KOPT-K1 (cell line): ENCODE data around the gene RRN3.
A peak's percentile ranks its signal among the peaks of the same experiment; 100 is the strongest.
"Not testable (repeated sequence)": the region's sequence is repeated elsewhere in the genome, so short reads cannot be mapped to it uniquely, and the experiment has no call there.

ENCODE experiments used
- H3K27ac ChIP-seq: fragments of 200-600 bp; sonication (generic); 2 replicates; pipeline ENCODE4 v1.5.1; 2016; ENCODE audit warnings: antibody characterized with exemption, mild to moderate bottlenecking, low read depth, low read length; ENCODE audit not compliant: poor library complexity, severe bottlenecking
- H3K36me3 ChIP-seq: fragments of 200-600 bp; sonication (generic); 2 replicates; pipeline ENCODE4 v1.5.1; 2017; ENCODE audit warnings: antibody characterized with exemption, mild to moderate bottlenecking, low read length, moderate library complexity; ENCODE audit not compliant: insufficient read depth
- H3K9me3 ChIP-seq: fragments of 200-600 bp; sonication (generic); 2 replicates; pipeline ENCODE4 v1.5.1; 2017; ENCODE audit warnings: antibody characterized with exemption, low read length, mild to moderate bottlenecking; ENCODE audit not compliant: insufficient read depth, poor library complexity, severe bottlenecking

Gene RRN3

GRCh38 chr16:15093955-15094827, at the start of gene RRN3:
Gene RRN3, minus strand, starts transcription at chr16:15094272. Its CDS starts 39 bp downstream, at chr16:15094233.
- H3K9me3 ChIP-seq = not testable (repeated sequence)
- peaks cover 21% of the 10 kb centered on the region for H3K36me3 ChIP-seq
- peak within 1 kb of the TSS; percentile 80 for H3K27ac ChIP-seq

- not testable (repeated sequence) for H3K36me3 ChIP-seq, H3K9me3 ChIP-seq, H3K27ac ChIP-seq
Observed at GRCh38 chr16:15143601-15144091, 49.6 kb upstream of the RRN3 start.

GRCh38 chr16:15142891-15143600, 49.0 kb upstream of the RRN3 start:
- H3K36me3 ChIP-seq, H3K27ac ChIP-seq, H3K9me3 ChIP-seq: not testable (repeated sequence)

- H3K27ac ChIP-seq, H3K36me3 ChIP-seq, H3K9me3 ChIP-seq: not testable (repeated sequence)
Observed at GRCh38 chr16:15142107-15142890, 48.2 kb upstream of the RRN3 start.

GRCh38 chr16:15141586-15141985, 47.5 kb upstream of the RRN3 start:
- no peaks in the 10 kb centered on the region for H3K36me3 ChIP-seq
- no peak overlapping the region for H3K27ac ChIP-seq

GRCh38 chr16:15140444-15141365, 46.6 kb upstream of the RRN3 start:
- H3K9me3 ChIP-seq, H3K36me3 ChIP-seq: not testable (repeated sequence)

More at GRCh38 chr16:15141586-15141985, 47.5 kb upstream of the RRN3 start:
- H3K9me3 ChIP-seq = no peaks in the 10 kb centered on the region

GRCh38 chr16:15137514-15137913, 43.4 kb upstream of the RRN3 start:
- not testable (repeated sequence) for H3K9me3 ChIP-seq, H3K27ac ChIP-seq, H3K36me3 ChIP-seq

More at GRCh38 chr16:15140444-15141365, 46.6 kb upstream of the RRN3 start:
- H3K27ac ChIP-seq = not testable (repeated sequence)

- H3K27ac ChIP-seq, H3K36me3 ChIP-seq, H3K9me3 ChIP-seq: not testable (repeated sequence)
Observed at GRCh38 chr16:15135483-15136360, 41.6 kb upstream of the RRN3 start.

- not testable (repeated sequence) for H3K36me3 ChIP-seq, H3K27ac ChIP-seq, H3K9me3 ChIP-seq
Observed at GRCh38 chr16:15134752-15135482, 40.8 kb upstream of the RRN3 start.

- H3K9me3 ChIP-seq, H3K27ac ChIP-seq, H3K36me3 ChIP-seq: not testable (repeated sequence)
Observed at GRCh38 chr16:15133554-15133953, 39.5 kb upstream of the RRN3 start.

- H3K9me3 ChIP-seq = not testable (repeated sequence)
Observed at GRCh38 chr16:15132719-15133428, 38.8 kb upstream of the RRN3 start.

GRCh38 chr16:15130943-15131700, 37.0 kb upstream of the RRN3 start:
- H3K9me3 ChIP-seq, H3K27ac ChIP-seq, H3K36me3 ChIP-seq: not testable (repeated sequence)

More at GRCh38 chr16:15132719-15133428, 38.8 kb upstream of the RRN3 start:
- H3K27ac ChIP-seq, H3K36me3 ChIP-seq: not testable (repeated sequence)
